GM23248 (cell line): Measurements from ENCODE around the gene TWIST2. TPM values are rescaled to one million over a fixed set of nuclear protein-coding genes. Genes with fewer than 3 reads are reported as not detected.

Experiments
- DNase-seq: peaks from one replicate; pipeline ENCODE4 v3.0.0-alpha.2; 2015
- H2AFZ ChIP-seq: fragments of 200-600 bp; sonication (generic); 2 replicates; pipeline ENCODE4 v1.6.1; 2016; ENCODE audit warnings: antibody characterized with exemption
- H3F3A ChIP-seq: fragments of 200-600 bp; sonication (generic); 2 replicates; pipeline ENCODE4 v1.6.1; 2016; ENCODE audit warnings: mild to moderate bottlenecking, antibody characterized with exemption, mixed run types; ENCODE audit not compliant: insufficient read depth
- H3K27ac ChIP-seq: fragments of 200-600 bp; sonication (generic); 2 replicates; pipeline ENCODE4 v1.5.1; 2016; ENCODE audit warnings: mild to moderate bottlenecking
- H3K27me3 ChIP-seq: fragments of 200-600 bp; sonication (generic); replicated peaks from 2 replicates; pipeline ENCODE4 v1.6.1; 2016; ENCODE audit warnings: mild to moderate bottlenecking; ENCODE audit not compliant: insufficient read depth
- H3K36me3 ChIP-seq: fragments of 200-600 bp; sonication (generic); 2 replicates; pipeline ENCODE4 v1.6.1; 2016; ENCODE audit warnings: low read depth, mild to moderate bottlenecking
- H3K4me1 ChIP-seq: fragments of 200-600 bp; sonication (generic); 2 replicates; pipeline ENCODE4 v1.6.1; 2016; ENCODE audit warnings: mild to moderate bottlenecking; ENCODE audit not compliant: insufficient read depth
- H3K4me2 ChIP-seq: fragments of 200-600 bp; sonication (generic); one replicate; pipeline ENCODE4 v1.6.1; 2016; ENCODE audit warnings: mild to moderate bottlenecking; ENCODE audit not compliant: unreplicated experiment
- H3K4me3 ChIP-seq: fragments of 200-600 bp; sonication (generic); 2 replicates; pipeline ENCODE4 v1.5.1; 2016; ENCODE audit warnings: mild to moderate bottlenecking
- H3K79me2 ChIP-seq: fragments of 200-600 bp; sonication (generic); 2 replicates; pipeline ENCODE4 v1.6.1; 2016; ENCODE audit warnings: mild to moderate bottlenecking; ENCODE audit not compliant: insufficient read depth
- H3K9ac ChIP-seq: fragments of 200-600 bp; sonication (generic); 2 replicates; pipeline ENCODE4 v1.6.1; 2016; ENCODE audit warnings: mild to moderate bottlenecking
- H3K9me2 ChIP-seq: fragments of 200-600 bp; sonication (generic); 2 replicates; pipeline ENCODE4 v1.6.1; 2016; ENCODE audit warnings: mixed run types, mild to moderate bottlenecking, moderate library complexity; ENCODE audit not compliant: insufficient read depth
- H3K9me3 ChIP-seq: fragments of 200-600 bp; sonication (generic); one replicate; pipeline ENCODE4 v1.6.1; 2017; ENCODE audit warnings: low read depth
- H4K20me1 ChIP-seq: fragments of 200-600 bp; sonication (generic); 2 replicates; pipeline ENCODE4 v1.6.0; 2016; ENCODE audit not compliant: insufficient read depth
- EZH2 ChIP-seq: fragments of 200-600 bp; sonication (generic); IDR thresholded peaks from 2 replicates; pipeline ENCODE4 v1.6.1; 2018; ENCODE audit warnings: antibody characterized with exemption, mild to moderate bottlenecking; ENCODE audit not compliant: insufficient read depth, poor library complexity, severe bottlenecking
- EZH2phosphoT487 ChIP-seq: fragments of 200-600 bp; sonication (generic); IDR thresholded peaks from 2 replicates; pipeline ENCODE4 v1.6.1; 2018; ENCODE audit warnings: antibody characterized with exemption, moderate library complexity, mild to moderate bottlenecking, low read depth; ENCODE audit not compliant: insufficient read depth
- WGBS, 2 experiments: methylation state at CpG; one replicate each; pipeline ENCODE4 v1.1.6; 2015 to 2017; ENCODE audit warnings: low lambda C conversion rate in 2 of 2, low coverage in 1 of 2; ENCODE audit errors: missing lambda C conversion rate in 2 of 2; 5-methylcytosine and 5-hydroxymethylcytosine counted together
- in situ Hi-C: fragments of 300-500 bp; cut with MboI; formaldehyde crosslinking; loops from 2 replicates; pipeline ENCODE4 v1.15.0; 2020
- polyA plus RNA-seq: library from polyadenylated mRNA; unstranded; fragments of >200 nt; fragmentation: Nextera tagmentation; extraction: Ambion mirVana; gene quantifications from 2 replicates; pipeline ENCODE4 v1.2.1, GENCODE V29; 2016
- total RNA-seq: library from RNA; depleted of rRNA; stranded (reverse); fragments of >200 nt; shearing (Covaris generic); gene quantifications from 2 replicates; pipeline ENCODE4 v1.2.3, GENCODE V29; 2014

TWIST2 gene
- total and polyA plus RNA-seq, 2 experiments from 2014 or later = 248 to 544 TPM

DNA sequence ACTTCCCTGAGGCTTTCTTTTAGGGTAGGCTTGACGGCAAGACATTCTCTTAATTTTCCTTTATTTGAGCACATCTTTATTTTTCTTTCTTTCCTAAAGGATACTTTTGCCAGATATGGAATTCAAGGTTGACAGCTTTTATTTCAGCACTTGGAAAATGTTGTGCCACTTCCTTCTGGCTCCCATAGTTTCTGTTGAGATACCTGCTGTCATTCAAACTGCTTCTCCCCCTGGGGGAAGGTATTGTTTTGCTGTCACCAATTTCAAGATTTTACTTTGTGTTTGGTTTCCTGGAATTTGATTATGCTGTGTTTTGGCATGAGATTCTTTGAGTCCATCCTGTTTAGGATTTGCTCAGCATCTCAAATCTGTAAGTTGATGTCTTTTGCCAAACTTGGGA is 39.1 kb upstream of the TWIST2 start:
- Histone ChIP-seq H3K27me3 (no peaks in the 10 kb centered on the region), H3F3A (peaks cover 15% of the 10 kb centered on the region), H3K9me2 (no peaks in the 10 kb centered on the region), H3K4me3 (no peak overlapping the region), H3K36me3 (no peaks in the 10 kb centered on the region), H4K20me1 (no peaks in the 10 kb centered on the region), H3K27ac (no peak overlapping the region), H3K4me2 (no peak overlapping the region), H3K4me1 (peaks cover 12% of the 10 kb centered on the region), H3K9me3 (no peaks in the 10 kb centered on the region), H3K79me2 (no peaks in the 10 kb centered on the region), H3K9ac (no peak overlapping the region), H2AFZ (no peak overlapping the region)
- peak; percentile 42 for DNase-seq
- no peak for TF ChIP-seq EZH2phosphoT487
- no peak for TF ChIP-seq EZH2
- in situ Hi-C loops = no loop called here
- 94 to 96% methylated on average over 1 of the region's 1 CpG for WGBS, 2 experiments

DNA sequence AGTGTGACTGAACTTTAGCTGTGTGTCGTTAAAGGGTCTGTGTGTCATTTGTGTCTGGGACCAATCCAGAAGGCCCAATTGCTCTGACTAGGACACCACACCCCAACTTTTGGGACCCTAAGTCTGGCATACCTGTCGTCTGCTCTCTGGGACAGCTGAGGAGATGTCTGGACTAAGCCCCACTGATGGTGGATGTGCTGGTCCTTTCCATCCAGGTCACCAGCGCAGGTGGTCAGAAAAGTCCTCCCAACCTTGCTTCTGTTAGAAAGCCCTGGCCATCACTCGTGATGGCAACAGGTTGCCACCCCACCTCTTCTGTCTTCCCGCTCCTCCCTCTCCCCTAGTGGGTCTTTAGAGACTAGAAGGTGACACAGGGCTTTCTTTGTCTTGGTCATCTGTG is 37.6 kb upstream of the TWIST2 start:
- H3K4me3 ChIP-seq = no peak overlapping the region
- WGBS, 2 experiments = 97 to 98% methylated on average over 5 of the region's 5 CpGs
- H3K27me3 ChIP-seq = no peaks in the 10 kb centered on the region
- no peak for DNase-seq
- H3K79me2 ChIP-seq = no peaks in the 10 kb centered on the region
- peaks cover 15% of the 10 kb centered on the region for H3F3A ChIP-seq
- no peak overlapping the region for H3K4me2 ChIP-seq
- no peak overlapping the region for H3K9ac ChIP-seq
- H3K36me3 ChIP-seq = no peaks in the 10 kb centered on the region
- TF ChIP-seq EZH2 (no peak), EZH2phosphoT487 (no peak)
- H3K27ac ChIP-seq = no peak overlapping the region
- no peaks in the 10 kb centered on the region for H3K9me3 ChIP-seq
- no peaks in the 10 kb centered on the region for H4K20me1 ChIP-seq
- in situ Hi-C loops = no loop called here
- no peak overlapping the region for H2AFZ ChIP-seq
- H3K4me1 ChIP-seq = peaks cover 12% of the 10 kb centered on the region
- H3K9me2 ChIP-seq = no peaks in the 10 kb centered on the region

DNA sequence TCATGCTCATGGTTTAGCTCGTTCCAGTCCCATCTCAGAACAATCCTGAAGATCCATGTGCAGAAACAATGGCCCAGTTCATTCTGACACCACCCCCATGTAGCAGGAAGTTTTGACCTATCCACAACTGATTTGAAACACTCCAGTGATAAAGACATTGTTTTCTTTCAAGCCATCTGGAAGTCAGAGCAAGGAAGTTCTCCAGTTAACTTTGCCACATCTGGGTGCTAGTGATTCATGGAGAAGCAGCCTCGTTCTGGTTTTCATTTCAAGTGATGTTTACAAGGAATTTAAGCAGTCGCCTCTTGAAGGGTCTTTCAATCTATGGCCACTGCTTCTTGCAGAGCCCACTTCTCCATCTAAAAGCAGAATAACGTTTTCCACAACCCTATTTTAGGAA is 36.6 kb upstream of the TWIST2 start:
- H3K4me2 ChIP-seq = peak overlapping the region; percentile 92
- peak overlapping the region; percentile 70 for H3K4me3 ChIP-seq
- peaks cover 12% of the 10 kb centered on the region for H3K4me1 ChIP-seq
- H3K79me2 ChIP-seq = no peaks in the 10 kb centered on the region
- peaks cover 15% of the 10 kb centered on the region for H3F3A ChIP-seq
- no peaks in the 10 kb centered on the region for H3K27me3 ChIP-seq
- in situ Hi-C loops = no loop called here
- peak overlapping the region; percentile 83 for H3K9ac ChIP-seq
- TF ChIP-seq EZH2 = no peak
- TF ChIP-seq EZH2phosphoT487 = no peak
- H4K20me1 ChIP-seq = no peaks in the 10 kb centered on the region
- DNase-seq = peak; percentile 90
- peak overlapping the region; percentile 83 for H2AFZ ChIP-seq
- H3K9me3 ChIP-seq = no peaks in the 10 kb centered on the region
- WGBS, 2 experiments = 0 to 1% methylated on average over 4 of the region's 4 CpGs
- H3K27ac ChIP-seq = peak overlapping the region; percentile 89
- H3K36me3 ChIP-seq = no peaks in the 10 kb centered on the region
- H3K9me2 ChIP-seq = no peaks in the 10 kb centered on the region

DNA sequence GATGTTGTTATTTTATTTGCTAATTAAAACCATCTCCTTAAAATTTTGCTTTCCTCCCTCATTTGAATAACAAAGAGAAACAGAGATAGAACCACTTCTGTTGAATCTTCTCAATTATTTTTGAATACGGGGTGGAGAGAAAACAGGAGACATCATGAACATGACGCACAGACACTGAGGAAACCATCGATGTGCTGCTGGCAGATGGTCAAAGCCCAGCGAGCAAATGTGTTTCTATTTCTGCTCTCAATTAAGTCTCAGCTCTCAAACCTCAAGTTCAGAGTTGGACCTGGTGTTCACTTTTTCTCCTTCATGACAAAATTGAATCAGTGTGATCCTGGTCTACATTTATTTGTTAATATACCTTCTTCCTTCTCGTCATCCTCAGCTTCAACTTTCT is 36.1 kb upstream of the TWIST2 start:
- Histone ChIP-seq H3K36me3 (no peaks in the 10 kb centered on the region), H3K27ac (peak overlapping the region; percentile 89), H2AFZ (peak overlapping the region; percentile 83), H3K27me3 (no peaks in the 10 kb centered on the region), H3K4me1 (peaks cover 12% of the 10 kb centered on the region), H3K9me3 (no peaks in the 10 kb centered on the region), H4K20me1 (no peaks in the 10 kb centered on the region), H3K79me2 (no peaks in the 10 kb centered on the region), H3K9me2 (no peaks in the 10 kb centered on the region), H3K4me3 (peak overlapping the region; percentile 70), H3F3A (peaks cover 15% of the 10 kb centered on the region), H3K9ac (peak overlapping the region; percentile 83), H3K4me2 (peak overlapping the region; percentile 92)
- peak; percentile 90 for DNase-seq
- WGBS, 2 experiments = 1 to 3% methylated on average over 5 of the region's 5 CpGs
- TF ChIP-seq EZH2phosphoT487 (no peak), EZH2 (no peak)
- in situ Hi-C loops = no loop called here

DNA sequence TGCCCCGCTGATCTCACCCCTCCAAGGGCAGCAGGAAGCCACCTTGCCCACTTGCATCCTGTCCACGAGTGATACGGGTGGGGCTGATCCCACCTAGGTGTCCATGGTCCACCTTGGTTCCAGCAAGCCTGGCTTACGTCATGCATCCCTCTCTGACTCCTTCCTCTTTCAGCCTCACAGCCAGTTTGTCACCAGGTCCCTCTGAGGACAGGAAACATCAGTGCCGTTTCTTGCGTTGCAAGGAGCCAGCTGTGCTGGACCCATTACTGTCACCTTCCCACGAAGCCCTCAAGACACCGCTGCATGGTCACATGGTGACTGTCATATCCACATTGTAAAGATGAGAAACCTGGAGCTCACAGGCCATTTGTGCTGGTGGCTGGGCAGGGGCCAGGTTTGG is 34.8 kb upstream of the TWIST2 start:
- no peaks in the 10 kb centered on the region for H4K20me1 ChIP-seq
- no peak overlapping the region for H3K9ac ChIP-seq
- H3K36me3 ChIP-seq = no peaks in the 10 kb centered on the region
- no peak overlapping the region for H3K4me2 ChIP-seq
- H3K79me2 ChIP-seq = no peaks in the 10 kb centered on the region
- H3K9me3 ChIP-seq = no peaks in the 10 kb centered on the region
- WGBS, 2 experiments = 90 to 91% methylated on average over 6 to 8 of the region's 8 CpGs
- no peak for DNase-seq
- peaks cover 12% of the 10 kb centered on the region for H3K4me1 ChIP-seq
- H3K27ac ChIP-seq = no peak overlapping the region
- H3K27me3 ChIP-seq = no peaks in the 10 kb centered on the region
- H3F3A ChIP-seq = peaks cover 15% of the 10 kb centered on the region
- H3K9me2 ChIP-seq = no peaks in the 10 kb centered on the region
- H3K4me3 ChIP-seq = no peak overlapping the region
- TF ChIP-seq EZH2phosphoT487 (no peak), EZH2 (no peak)
- no peak overlapping the region for H2AFZ ChIP-seq
- in situ Hi-C loops = no loop called here
